Gastroesophageal sphincter (tissue), 3 donors: ENCODE results near the gene RNF7.

ENCODE experiments used
- CTCF ChIP-seq, 4 experiments: fragments of 200-600 bp in 2 of 4; fragments of 450-650 bp in 2 of 4; sonication (generic) in 1 of 4; IDR thresholded peaks; one replicate each; pipeline ENCODE4 v1.5.1; 2017 to 2019; ENCODE audit warnings: antibody characterized with exemption in 4 of 4, mild to moderate bottlenecking in 2 of 4, moderate library complexity in 2 of 4
- EP300 ChIP-seq: sonication (generic); formaldehyde crosslinking; IDR thresholded peaks from one replicate; pipeline ENCODE4 v1.6.1; 2017; ENCODE audit warnings: antibody characterized with exemption, mild to moderate bottlenecking
- POLR2A ChIP-seq, 2 donors: fragments of 450-650 bp; IDR thresholded peaks; one replicate each; pipeline ENCODE4 v1.6.1; 2017; ENCODE audit warnings: antibody characterized with exemption in 2 of 2, mild to moderate bottlenecking in 2 of 2, moderate library complexity in 1 of 2
- POLR2AphosphoS5 ChIP-seq: sonication (generic); formaldehyde crosslinking; IDR thresholded peaks from one replicate; pipeline ENCODE4 v1.6.1; 2017; ENCODE audit warnings: antibody characterized with exemption

- TF ChIP-seq EP300 (no peak), CTCF (IDR thresholded peaks at IDR 0.05) (no peak), POLR2A (IDR thresholded peaks at IDR 0.05) (no peak), POLR2AphosphoS5 (no peak)
Observed at GRCh38 chr3:141743305-141743704, 5.2 kb downstream of the RNF7 start.
